Fibroblast of the conjunctiva (primary cell): ENCODE measurements around the gene USP20.
"Not testable (repeated sequence)": the region's sequence is repeated elsewhere in the genome, so short reads cannot be mapped to it uniquely, and the experiment has no call there.

Experiments used
- DNase-seq: peaks from one replicate; pipeline ENCODE4 v3.0.0-alpha.2; 2010; ENCODE audit warnings: low read depth

The USP20 gene

GRCh38 chr9:129890718-129891299 is 55.6 kb downstream of the USP20 start:
- DNase-seq: not testable (repeated sequence)

GRCh38 chr9:129891569-129891968 is 56.3 kb downstream of the USP20 start:
- no peak for DNase-seq

- no peak for DNase-seq
These were observed 59.0 kb downstream of the USP20 start for GRCh38 chr9:129894120-129894823.

GRCh38 chr9:129895376-129896268 is 60.4 kb downstream of the USP20 start:
- no peak for DNase-seq

GRCh38 chr9:129897263-129897662 is 62.0 kb downstream of the USP20 start:
- no peak for DNase-seq

GRCh38 chr9:129898185-129898584 is 62.9 kb downstream of the USP20 start:
- no peak for DNase-seq

GRCh38 chr9:129899620-129900019 is 64.4 kb downstream of the USP20 start:
- DNase-seq: no peak

GRCh38 chr9:129900263-129901027 is 65.2 kb downstream of the USP20 start:
- DNase-seq: no peak

- no peak for DNase-seq
These were observed 66.9 kb downstream of the USP20 start for GRCh38 chr9:129901993-129902739.

GRCh38 chr9:129902740-129903134 is 67.5 kb downstream of the USP20 start:
- DNase-seq: no peak

- no peak for DNase-seq
These were observed 69.5 kb downstream of the USP20 start for GRCh38 chr9:129904734-129905133.

- DNase-seq: no peak
These were observed 71.0 kb downstream of the USP20 start for GRCh38 chr9:129906298-129906697.

GRCh38 chr9:129907201-129907600 is 71.9 kb downstream of the USP20 start:
- no peak for DNase-seq

- no peak for DNase-seq
These were observed 73.6 kb downstream of the USP20 start for GRCh38 chr9:129908906-129909305.

- DNase-seq: no peak
These were observed 74.6 kb downstream of the USP20 start for GRCh38 chr9:129909851-129910250.

- peak; percentile 99 for DNase-seq
These were observed 75.6 kb downstream of the USP20 start for GRCh38 chr9:129910628-129911567.

GRCh38 chr9:129914051-129914450 is 78.8 kb downstream of the USP20 start:
- DNase-seq: no peak

GRCh38 chr9:129916707-129917106 is 81.4 kb downstream of the USP20 start:
- no peak for DNase-seq

GRCh38 chr9:129918296-129918950 is 83.2 kb downstream of the USP20 start:
- DNase-seq: no peak

- DNase-seq: no peak
These were observed 84.0 kb downstream of the USP20 start for GRCh38 chr9:129919277-129919676.
